ENCODE measurements around the gene RNF222.

DNA sequence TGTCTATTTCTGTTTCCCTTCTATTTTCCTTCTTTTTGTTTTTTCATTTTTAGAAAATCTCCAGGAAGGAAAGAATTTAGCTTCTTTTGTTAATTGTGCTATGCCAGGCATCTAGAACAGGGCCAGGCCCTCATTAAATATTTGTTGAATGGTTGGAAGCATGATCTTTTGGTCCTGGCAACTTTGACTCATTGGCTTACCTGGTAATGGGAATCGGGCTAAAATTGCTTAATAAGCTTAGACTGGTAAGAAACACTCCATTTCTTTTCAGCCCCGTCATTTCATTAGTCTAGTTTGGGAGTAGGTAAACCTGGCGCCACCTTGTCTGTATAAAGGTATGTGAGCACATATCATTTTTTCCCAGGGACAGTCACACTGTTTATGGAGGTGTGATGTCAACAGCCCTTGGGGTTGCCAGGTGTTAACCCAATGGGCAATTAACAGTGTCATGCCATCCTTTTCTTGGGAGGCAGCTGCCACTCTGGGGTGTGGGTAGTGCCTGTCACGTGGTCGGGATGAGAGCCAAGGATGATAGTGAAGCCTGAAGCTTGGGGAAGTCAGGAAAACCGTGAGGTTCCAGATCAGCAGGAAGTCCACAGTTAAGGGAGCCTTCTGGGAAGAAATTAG lies 28.6 kb upstream of the RNF222 start:
- no peak for TF ChIP-seq CTCF (optimal IDR thresholded peaks at IDR 0.05 in 1 of 3, IDR thresholded peaks at IDR 0.05 in 1 of 3, conservative IDR thresholded peaks at IDR 0.05 in 1 of 3; ENCODE audit: extremely low read depth in 1 of 3, insufficient read depth in 2 of 3, low read length in 3 of 3)
- no peak for TF ChIP-seq EZH2 (IDR thresholded peaks at IDR 0.05; ENCODE audit: low read length)
